Measurements from ENCODE around the gene TMEM164.

TMEM164 gene

DNA sequence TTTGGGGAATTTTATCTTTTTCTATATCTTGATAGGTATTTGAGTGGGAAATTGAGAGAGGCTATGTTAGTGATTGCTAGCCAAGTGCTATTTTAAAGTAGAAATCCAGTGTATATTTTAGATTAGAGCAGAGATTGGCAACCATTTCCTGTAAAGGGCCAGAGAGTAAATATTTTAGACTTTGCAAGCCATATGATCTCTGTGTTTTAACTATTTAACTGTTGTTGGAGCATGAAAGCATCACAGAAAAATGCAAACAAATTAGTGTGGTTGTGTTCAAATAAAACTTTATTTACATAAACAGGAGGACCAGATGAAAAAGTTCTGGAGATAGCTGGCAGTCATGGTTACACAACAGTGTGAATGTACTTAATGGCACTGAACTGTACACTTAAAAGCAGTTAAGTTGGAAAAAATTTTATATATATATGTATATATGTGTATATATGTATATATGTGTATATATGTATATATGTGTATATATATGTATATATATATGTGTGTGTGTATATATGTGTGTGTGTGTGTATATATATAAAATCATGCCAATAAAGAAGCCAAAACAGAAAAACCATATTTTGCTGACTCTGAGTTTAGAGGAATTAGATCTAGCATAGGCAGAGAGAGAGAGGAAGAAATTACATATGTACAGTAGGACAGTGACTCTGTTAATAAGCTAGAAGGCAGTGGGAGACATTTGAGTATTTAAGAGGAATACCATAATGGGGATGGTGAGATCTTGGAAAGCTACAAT lies 83.4 kb downstream of the TMEM164 start:
- no peak for DNase-seq

DNA sequence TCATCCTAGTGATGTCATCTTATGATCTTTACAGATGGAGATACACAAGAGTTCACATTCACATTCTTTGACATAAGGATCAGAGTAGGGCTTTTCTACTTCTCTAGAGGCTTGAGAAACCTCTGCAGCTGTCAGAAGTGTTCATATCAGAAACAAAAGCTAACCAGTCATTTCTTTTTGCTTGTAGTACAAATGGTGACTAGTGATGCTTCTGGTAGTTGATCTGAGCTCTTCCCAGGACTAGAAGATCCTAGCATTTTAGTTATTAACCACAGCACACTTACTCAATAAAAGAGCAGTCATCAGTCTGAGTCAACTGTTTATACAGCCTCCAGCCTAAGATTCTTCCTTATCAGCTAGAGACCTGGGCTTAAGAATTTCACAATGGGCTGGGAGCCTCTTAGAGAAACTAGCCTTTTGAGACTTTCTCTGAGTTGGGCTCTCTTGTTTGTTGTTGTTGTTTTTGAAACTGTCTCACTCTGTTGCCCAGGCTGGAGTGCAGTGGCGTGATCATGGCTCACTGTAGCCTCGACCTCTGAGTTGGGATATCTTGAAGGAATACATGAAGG lies 84.1 kb downstream of the TMEM164 start:
- no peak for DNase-seq

DNA sequence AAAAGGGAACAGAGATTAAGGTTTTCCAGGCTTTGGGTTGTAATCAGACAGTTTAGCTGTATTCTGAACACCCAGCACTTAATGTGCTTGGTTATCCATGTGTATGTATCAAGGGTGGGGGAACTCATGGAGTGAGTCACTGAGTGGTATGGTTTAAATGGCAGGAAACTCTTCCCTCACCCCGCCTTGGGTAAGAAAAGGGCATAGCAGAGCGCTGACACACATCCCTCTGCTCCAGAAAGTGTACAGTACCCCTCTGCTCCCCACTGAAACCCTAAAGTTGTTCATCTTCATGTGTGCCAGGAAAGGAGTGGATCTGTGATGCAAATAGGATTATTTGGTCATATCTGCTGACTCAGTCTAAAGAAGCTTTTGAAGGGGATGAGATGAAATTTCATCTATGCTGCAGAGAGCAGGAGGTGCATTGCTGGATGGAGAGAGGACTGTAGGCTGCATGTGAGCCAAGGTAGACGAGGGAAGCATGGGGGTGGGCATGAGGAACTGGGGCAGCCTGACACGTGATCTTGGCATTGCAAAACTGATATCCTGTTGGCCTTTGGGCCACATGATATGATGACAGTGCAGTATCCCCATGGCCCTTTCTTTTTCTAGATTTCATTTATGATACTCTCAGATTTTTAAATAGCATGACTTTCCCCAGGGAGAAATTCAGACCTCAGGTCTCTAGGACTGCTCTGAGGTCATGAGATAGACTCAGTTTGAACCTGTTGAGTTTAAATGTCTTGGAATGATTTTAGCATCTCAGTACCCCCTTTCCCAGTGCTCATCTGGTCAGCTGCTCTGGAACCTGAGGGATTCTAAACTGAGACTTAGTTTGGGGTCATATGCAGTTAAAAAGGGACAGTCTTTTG lies 84.8 kb downstream of the TMEM164 start:
- no peak for DNase-seq

DNA sequence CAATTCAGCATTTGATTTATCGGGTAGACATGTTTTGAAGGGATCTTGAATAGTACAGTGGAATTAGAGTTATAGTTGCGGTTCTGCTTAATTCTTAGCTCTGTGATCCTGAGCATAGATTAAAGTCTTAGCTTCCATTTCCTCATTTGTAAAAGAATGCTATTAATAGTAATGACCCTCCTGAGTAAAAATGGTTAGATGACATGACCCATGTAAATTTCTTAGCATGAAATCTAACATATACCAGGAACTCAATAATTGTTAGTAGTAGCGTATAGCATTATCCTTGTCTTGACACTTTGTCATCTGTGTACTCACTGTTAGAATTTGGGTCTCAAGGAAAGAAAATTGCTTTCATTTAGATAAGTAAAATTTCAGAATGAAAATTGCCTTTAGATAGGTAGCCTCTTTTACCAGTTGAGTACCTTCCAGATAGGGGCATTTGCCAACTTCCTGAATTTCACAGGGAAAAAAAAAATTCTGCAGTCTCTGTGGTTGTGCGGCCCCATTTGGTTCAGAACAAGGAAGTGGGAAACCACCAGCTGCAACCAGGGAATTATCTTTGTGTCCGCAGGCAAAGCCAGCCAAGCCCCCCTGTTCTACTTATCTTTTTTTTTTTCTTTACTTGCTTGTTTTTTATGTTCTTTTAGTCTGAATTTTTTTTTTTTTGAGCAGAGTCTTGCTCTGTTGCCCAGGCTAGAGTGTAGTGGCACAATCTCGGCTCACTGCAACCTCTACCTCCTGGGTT lies 86.9 kb downstream of the TMEM164 start:
- DNase-seq: no peak

DNA sequence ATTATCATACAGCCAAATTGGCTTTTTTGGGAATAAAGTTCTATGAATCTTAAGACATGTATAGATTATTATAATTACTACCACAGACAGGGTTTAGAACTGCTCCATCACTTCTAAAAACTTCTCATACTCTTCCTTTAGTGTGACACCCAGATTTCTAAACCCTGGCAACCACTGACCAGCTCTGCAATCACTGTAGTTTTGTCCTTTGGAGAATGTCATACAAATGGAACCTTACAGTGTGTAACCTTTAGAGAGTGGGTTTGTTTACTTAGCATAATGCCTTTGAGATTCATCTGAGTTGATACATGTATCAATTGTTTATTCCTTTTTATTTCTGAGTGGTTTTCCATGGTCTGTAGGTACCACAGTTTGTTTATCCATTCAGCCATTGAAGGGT lies 95.0 kb downstream of the TMEM164 start:
- DNase-seq: peak; percentile 71

DNA sequence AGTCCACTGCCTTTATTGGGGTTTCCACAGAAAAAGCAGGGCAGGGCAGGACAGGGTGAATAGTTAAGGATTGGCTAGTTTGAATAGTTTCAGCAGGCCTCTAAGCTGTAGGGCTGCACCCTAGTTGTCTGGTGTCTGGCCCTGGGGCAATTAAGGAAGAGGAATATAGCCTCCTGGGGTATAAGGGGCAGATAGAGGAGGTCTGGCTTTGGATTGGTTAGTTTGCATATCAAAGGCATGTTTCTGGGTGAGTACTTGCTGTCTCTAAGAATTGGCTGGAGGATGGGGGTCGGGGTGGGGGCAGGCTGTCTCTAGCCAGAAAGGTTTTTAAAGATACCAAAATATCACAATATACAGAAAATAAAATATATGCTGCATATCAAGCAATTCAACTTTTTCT lies 100.4 kb downstream of the TMEM164 start:
- DNase-seq: no peak

DNA sequence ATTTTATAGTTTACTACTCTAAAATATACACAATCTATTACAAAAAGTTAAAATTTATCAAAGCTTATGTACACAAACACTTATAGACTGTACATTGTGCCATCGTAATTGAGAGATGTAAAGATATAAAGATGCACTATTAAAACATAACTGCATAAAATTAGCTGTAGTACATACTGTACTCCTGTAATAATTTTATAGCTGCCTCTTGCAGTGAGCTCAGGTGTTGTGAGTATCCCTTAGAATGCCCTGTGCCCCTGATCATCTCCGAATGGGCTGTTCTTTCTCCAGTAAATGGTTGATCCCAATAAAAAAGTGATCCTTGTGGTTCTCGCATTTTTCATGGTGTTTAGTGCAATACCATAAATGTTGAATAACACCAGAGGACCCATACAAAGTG lies 101.2 kb downstream of the TMEM164 start:
- no peak for DNase-seq

DNA sequence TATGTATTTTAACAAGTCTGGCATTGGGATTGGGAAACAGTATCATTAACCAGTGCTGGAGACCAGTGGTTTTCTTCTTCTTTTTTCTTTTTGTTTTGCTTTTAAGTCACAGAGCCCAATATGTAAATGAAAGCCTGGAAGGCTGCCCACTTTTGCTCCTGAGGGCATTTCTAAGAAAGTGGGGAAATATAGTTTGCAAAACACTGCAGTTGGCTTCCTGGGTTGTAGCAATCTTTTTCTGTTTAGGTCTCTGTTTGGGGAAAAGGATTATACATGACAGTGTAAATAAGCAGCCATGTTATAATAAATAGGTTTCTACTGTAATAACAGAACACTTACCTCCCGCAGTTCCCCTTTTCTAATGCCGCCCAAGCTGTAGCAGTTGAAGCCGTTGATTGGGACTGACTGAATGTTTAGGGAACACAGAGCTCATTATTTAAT lies 105.5 kb downstream of the TMEM164 start:
- DNase-seq: no peak

DNA sequence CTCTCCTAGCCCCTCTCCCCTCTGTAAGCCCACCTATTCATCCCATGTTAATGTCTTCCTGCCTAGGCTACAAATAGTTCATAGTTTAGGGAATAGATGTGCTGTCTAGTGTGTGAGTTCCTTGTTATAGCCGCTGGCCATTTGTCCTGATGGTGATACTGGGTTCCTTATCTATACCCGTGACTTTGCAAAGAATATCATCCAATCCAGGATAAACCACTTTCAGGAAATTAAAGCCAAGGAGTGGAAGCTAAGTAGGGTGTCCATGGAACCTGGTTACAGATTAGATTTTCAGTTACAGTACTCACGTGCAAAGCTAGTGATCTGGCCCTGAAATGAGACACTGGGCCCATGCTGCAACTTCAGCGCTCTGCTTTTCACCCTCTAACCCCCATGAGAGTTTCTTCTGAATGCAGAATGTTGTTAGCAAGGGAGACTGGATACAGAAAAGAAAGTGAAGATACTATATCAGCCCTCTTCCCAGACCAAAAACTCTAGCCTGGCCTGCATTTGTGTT lies 111.4 kb downstream of the TMEM164 start:
- no peak for DNase-seq

DNA sequence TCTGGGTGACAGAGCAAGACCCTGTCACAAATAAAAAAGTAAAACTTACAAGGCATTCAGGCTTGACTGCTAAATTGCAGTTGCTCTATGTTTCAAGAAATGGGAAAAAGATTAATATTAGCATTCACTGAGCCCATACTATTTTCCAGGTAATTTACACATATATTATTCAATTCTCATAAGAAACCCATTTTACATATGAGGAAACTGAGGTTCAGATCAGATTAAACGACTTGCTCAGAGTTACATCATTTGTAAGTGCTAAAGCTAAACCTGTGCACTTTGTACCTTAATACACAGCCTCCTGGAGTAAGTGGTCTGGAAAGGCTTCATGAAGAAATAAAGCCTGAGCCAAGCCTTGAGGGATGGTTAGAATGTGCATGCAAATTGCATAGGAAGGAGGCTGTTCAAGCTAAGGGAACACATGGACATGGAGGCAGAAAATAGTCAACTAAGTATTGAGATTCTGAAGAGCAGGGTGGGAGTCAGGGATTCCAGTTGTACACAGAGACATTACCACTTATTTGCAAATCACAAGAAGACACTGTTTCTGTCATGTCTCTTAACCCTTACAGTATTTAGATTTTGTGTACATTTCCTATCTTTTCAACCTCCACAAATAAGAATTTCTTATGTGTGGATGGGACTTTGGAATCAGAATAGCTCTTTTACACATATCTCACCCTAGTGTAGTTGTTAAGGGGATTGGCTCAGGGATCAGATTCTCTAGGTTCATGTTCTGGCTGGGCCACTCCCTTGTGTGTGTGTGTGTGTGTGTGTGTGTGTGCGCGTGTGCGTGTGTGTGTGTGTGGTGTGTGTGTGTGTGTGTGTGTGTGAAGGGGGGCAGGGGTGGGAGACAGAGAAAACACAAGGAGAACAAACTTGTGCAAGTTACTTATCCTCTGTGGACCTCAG lies 113.4 kb downstream of the TMEM164 start:
- DNase-seq: no peak

DNA sequence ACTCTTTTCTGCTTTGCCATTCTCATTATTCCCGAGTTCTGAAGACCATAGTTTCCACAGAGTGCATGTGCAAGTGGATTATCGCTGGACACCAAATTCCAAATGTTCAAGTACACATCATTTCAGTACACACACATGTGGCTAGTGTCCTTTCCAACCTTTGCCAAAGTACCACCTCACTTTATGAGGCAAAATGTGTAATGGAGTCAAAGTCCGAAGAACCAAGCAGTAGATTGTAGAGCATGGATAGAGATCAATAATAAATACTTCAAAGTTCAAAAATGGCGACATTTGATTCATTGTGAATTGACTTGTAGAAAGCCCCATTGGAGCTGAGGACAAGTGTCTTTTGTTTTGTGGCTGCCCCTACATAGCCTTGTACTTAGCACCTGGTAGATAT lies 115.6 kb downstream of the TMEM164 start:
- DNase-seq: no peak

DNA sequence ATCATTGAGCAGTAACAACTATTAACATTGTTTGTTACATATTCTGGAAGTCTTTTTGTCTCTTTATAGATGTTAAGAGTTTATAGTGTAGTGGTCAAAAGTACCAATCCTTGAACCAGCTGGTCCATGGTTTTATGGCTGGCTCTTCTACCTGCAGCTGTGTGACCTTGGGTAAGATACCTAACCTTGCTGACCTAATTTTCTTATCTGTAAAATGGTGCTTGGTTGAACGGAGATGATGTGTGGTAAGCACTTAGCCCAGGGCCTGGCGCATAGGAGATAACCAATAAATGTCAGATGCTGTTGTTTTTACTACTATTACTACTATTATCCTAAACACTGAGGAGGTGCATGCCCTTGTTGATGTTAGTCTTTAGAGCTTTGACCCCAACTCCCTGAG lies 116.6 kb downstream of the TMEM164 start:
- no peak for DNase-seq

DNA sequence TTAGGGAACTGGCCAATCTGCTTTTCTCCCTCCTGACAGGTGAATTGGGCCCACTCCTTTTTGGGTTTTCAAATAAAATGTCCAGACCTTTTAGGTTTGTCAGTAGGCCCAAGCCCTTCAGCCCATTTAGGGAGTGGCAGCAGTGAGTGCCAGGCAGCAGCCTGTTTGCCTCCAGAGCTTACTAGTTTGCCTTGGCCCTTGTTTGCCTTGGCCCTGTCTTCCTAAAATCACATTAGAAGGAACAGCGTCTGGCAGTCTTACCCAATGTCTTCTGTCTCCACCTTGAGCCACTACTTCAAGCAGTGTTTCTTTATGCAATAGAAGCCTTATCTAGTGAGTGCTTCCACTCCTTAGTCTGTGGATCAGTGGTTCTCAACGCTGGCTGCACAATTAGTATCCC lies 117.1 kb downstream of the TMEM164 start:
- DNase-seq: no peak

DNA sequence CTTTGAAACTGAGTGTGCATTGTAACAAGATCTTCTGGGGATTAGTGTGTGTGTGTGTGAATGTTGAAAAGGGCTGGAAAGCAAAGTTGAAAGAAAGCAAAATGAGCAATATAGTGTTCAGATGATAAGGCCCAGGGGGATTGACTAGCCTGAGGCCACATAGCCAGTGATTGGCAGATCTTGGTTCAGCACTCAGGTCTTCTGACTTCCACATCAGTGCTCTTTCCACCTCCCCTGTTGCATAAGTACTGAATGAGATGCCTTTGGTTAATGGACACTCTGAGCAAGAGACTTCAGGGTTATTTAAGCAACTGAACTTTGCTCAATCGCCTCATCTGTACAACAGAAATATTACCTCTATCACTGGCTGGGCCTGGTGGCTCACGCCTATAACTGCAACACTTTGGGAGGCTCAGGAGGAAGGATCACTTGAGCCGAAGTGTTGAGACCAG lies 120.4 kb downstream of the TMEM164 start:
- DNase-seq: no peak

DNA sequence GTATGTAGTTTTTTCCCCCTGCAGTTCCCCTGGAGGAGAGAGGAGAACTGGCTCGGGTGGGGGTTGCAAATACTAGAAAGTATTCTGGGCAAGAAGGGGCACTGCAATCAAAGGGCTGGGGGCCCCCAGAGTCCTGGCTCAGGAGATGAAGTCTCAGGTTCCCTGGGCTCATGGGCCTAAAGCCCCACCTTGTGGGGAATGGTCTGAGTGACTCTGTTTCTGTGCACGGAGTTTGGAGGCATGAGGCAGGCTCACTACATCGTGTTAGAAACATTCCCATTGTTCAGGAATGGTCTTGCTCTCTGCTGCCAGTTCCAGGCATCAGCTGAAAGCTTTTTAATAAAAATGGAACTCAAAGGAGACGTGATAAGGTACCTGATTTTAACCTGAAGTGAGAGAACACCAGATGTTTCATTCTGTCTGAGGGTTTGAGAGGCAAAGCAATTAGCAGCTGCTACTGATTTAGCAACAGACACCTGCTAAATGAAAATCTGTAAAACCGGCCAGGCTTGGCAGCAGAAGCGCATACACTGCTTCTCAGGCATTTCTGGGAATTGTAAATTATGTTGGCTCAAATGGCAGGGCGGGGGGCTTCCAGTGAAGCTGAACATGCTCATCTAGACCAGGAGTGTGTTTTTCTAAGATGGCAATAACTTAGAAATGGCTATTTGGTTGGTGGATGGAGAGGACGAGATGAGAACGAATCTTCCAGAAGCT lies 122.7 kb downstream of the TMEM164 start:
- peak; percentile 22 for DNase-seq

DNA sequence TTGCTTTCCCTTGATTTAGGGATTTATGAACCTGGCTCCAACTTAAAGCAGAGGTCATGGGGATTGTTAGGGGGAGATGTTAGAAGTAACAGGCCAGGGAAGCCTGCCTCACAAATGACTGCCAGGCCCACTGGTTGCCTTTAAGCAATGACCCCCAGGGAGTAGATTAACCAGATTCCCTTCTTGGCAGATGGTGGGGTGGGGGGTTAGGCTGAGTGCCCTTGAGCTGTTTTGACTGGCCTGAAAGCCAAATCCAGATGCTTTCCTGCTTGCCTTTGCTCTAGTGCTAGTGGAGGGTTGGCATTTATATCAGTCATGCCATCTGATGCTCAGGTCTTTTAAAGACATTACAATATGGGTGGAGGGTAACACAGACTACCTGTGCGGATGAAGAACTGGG lies 128.1 kb downstream of the TMEM164 start:
- DNase-seq: no peak

DNA sequence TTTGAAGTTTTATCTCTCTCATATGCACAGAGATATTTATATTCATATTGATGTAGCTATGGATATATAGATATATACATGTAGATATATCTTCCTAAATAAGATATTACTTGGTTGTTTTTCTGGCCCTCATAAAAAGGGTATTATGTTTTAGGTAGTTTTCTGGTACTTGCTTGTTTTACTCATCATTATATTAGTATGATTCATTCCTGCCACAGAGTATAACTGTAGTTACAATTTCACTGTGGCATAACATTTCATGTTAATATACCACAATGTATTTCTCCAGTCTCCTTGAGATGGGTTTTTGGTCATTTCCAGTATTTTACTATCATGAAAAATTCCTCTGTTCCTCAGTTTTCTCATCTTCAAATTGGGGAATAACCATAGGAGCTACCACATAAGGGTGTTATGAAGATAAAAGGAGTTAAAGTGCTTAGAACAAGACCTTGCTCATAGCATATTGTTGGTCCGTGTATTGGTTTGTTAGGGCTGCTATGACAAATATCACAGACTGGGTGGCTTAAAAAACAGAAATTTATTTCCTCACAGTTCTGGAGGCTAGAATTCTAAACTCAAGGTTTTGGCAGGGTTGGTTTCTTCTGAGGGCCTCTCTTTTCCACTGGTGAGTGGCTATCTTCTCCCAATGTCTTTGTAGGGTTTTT lies 129.7 kb downstream of the TMEM164 start:
- no peak for DNase-seq

DNA sequence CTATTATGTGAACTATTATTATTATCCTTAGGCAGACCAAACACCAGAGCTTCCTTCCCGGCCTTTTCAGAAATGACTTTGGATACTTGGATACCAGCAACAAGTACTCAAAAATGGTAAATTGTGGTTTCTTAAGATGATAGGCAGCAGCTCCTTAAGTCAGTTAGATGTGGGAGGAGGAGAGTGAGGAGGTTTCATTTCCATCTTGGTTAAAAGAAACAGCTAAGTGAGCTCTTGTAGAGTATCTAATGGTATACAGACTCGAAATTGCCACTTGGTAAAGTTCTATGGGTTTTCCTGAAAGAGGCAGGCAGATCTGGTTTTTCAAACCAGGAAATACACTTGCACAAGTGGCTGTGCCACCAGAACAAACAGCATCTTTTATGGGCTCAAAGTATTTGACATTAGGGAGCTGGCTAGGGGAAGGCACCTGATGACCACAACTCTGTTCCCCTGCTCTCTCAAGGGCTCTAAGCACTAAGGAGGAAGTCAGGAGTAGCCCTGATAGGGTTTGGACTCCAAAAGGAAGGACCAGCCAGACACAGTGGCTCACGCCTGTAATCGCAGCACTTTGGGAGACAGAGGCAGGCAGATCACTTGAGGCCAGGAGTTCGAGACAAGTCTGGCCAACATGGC lies 130.9 kb downstream of the TMEM164 start:
- DNase-seq: no peak

DNA sequence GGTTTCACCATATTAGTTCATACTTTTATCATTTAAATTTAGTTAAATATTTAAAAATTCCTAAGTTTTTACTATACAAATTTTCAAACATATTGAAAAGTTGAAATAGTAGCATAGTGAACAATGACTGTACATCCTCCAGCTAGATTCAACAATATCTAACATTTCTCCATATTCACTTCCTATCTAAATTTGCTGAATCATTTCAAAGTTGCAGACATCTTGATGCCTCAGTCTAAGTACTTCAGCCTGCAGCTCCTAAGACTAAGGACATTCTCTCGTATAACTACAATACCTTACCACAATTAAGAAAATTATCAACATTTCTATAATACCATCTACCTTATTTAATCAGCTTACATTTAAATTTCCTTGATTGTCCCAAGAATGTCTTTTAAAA lies 132.7 kb downstream of the TMEM164 start:
- no peak for DNase-seq

DNA sequence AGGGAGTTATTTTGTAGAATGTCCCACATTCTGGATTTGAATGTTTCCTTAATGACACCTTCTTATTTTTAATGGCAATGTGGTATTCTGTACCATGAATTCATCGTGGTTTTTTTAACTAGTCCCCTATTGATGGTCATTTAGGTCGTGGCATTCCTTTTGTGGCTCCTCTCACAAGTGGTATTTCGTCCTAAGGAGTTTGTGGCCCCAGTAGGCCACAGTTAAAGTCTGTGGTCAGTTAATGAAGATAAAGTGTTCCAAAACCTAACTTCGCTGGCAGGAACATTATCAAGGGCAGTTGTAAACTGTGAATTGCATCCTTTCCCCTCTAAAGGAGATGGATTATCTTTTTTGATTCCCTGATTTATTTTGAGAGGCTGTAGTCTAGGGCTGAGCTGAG lies 133.2 kb downstream of the TMEM164 start:
- no peak for DNase-seq

Data from NCI-H1092 treated with DMSO at 0.1 percent for 48 hours (cell line).